Activated CD8-positive, alpha-beta memory T cell treated with anti-CD3 and anti-CD28 coated beads, Interleukin-2, amount 50 U/mL, for 48 hours (primary cell): ENCODE data around the gene ZNF33A.
A peak's percentile ranks its signal among the peaks of the same experiment; 100 is the strongest.
"Not testable (repeated sequence)": the region's sequence is repeated elsewhere in the genome, so short reads cannot be mapped to it uniquely, and the experiment has no call there.

Experiments used
- DNase-seq: peaks from one replicate; pipeline ENCODE4 v3.0.0-alpha.2; 2020

The ZNF33A gene

GRCh38 chr10:38047666-38048065 is 37.2 kb downstream of the ZNF33A start:
- no peak for DNase-seq

GRCh38 chr10:38050212-38050611 is 39.7 kb downstream of the ZNF33A start:
- DNase-seq, result no peak

GRCh38 chr10:38054361-38054797 is 43.9 kb downstream of the ZNF33A start:
- no peak for DNase-seq

- DNase-seq, result not testable (repeated sequence)
These were observed 44.9 kb downstream of the ZNF33A start for GRCh38 chr10:38055274-38055894.

GRCh38 chr10:38069663-38070062 is 59.2 kb downstream of the ZNF33A start:
- DNase-seq, result not testable (repeated sequence)

GRCh38 chr10:38070501-38070900 is 60.0 kb downstream of the ZNF33A start:
- DNase-seq, result no peak

GRCh38 chr10:38072552-38072951 is 62.1 kb downstream of the ZNF33A start:
- DNase-seq, result no peak

GRCh38 chr10:38076687-38077086 is 66.2 kb downstream of the ZNF33A start:
- DNase-seq, result no peak

- DNase-seq, result not testable (repeated sequence)
These were observed 82.8 kb downstream of the ZNF33A start for GRCh38 chr10:38093318-38093717.

- DNase-seq, result no peak
These were observed 83.3 kb downstream of the ZNF33A start for GRCh38 chr10:38093816-38094157.

GRCh38 chr10:38094158-38094926 is 83.9 kb downstream of the ZNF33A start, which contains the start of gene ZNF37A:
Gene ZNF37A (plus strand): TSS chr10:38094337. CDS start chr10:38096618, 2,281 bp downstream.
- peak; percentile 88 for DNase-seq

- peak; percentile 53 for DNase-seq
These were observed 84.6 kb downstream of the ZNF33A start for GRCh38 chr10:38094927-38095574.

GRCh38 chr10:38102880-38103279 is 92.4 kb downstream of the ZNF33A start:
- DNase-seq, result no peak

- no peak for DNase-seq
These were observed 93.3 kb downstream of the ZNF33A start for GRCh38 chr10:38103756-38104155.

- DNase-seq, result no peak
These were observed 101.7 kb downstream of the ZNF33A start for GRCh38 chr10:38112159-38112558.
